HEK293 (cell line): ENCODE measurements around the gene NEURL2.

Experiments
- CTCF ChIA-PET: fragments of 350-600 bp; formaldehyde crosslinking; extraction: SDS; loops from one replicate; lab custom pipeline; 2021; ENCODE audit warnings: antibody characterized with exemption; lab: Yijun Ruan, JAX
- POLR2A ChIA-PET: fragments of 300-600 bp; formaldehyde crosslinking; extraction: SDS; loops from one replicate; lab custom pipeline; 2020; ENCODE audit warnings: antibody characterized with exemption, inconsistent platforms; lab: Yijun Ruan, JAX
- H3K27ac ChIP-seq: fragments of 200-500 bp; sonication (Bioruptor generic); 2 replicates; pipeline ENCODE4 v1.5.1; 2014; ENCODE audit warnings: low read depth, low read length, control low read depth, inconsistent platforms; ENCODE audit errors: extremely low read depth
- H3K36me3 ChIP-seq, 2 experiments: fragments of 200-500 bp in 1 of 2; sonication (Bioruptor generic) in 1 of 2; 1 replicate in 1 of 2; 2 replicates in 1 of 2; pipeline ENCODE4 v1.5.1; 2014 to 2017; ENCODE audit warnings: inconsistent platforms in 2 of 2, low read length in 2 of 2; ENCODE audit not compliant: control insufficient read depth in 2 of 2, insufficient read depth in 1 of 2
- H3K4me1 ChIP-seq: fragments of 200-500 bp; sonication (Bioruptor generic); 2 replicates; pipeline ENCODE4 v1.5.1; 2014; ENCODE audit warnings: mild to moderate bottlenecking, low read length, inconsistent platforms; ENCODE audit not compliant: control insufficient read depth, insufficient read depth
- H3K4me3 ChIP-seq: 2 replicates; pipeline ENCODE4 v1.5.1; 2011; ENCODE audit warnings: low read depth, mild to moderate bottlenecking, control low read depth, low read length, moderate library complexity
- H3K9me3 ChIP-seq: fragments of 200-500 bp; sonication (Bioruptor generic); 2 replicates; pipeline ENCODE4 v1.5.1; 2014; ENCODE audit warnings: low read depth, low read length, inconsistent platforms; ENCODE audit not compliant: control insufficient read depth, insufficient read depth
- ZBTB1 ChIP-seq: fragments of 450-650 bp; formaldehyde crosslinking; IDR thresholded peaks from 2 replicates; pipeline ENCODE4 v1.5.1; 2016; ENCODE audit warnings: missing biosample characterization, missing genetic modification characterization
- ZIC2 ChIP-seq: fragments of 450-650 bp; formaldehyde crosslinking; IDR thresholded peaks from 2 replicates; pipeline ENCODE4 v1.5.1; 2016; ENCODE audit warnings: missing biosample characterization, missing genetic modification characterization
- ZNF600 ChIP-seq: fragments of 450-650 bp; formaldehyde crosslinking; IDR thresholded peaks from 2 replicates; pipeline ENCODE4 v1.5.1; 2016; ENCODE audit warnings: missing biosample characterization, missing genetic modification characterization

NEURL2 gene

GRCh38 chr20:45840700-45841198 is 50.3 kb downstream of the NEURL2 start:
- POLR2A ChIA-PET = interaction anchor here (0.6 kb wide), 1 partner anchor 12 kb away, joined by 3 read pairs; no protein-coding TSS in a partner anchor
- peaks cover 2 to 64% of the 10 kb centered on the region in 2 experiments; a peak in 2 of 3 replicates for H3K36me3 ChIP-seq

More at GRCh38 chr20:45840700-45841198, 50.3 kb downstream of the NEURL2 start:
- no peak for TF ChIP-seq ZBTB1
- TF ChIP-seq ZIC2 (tag by site-specific recombination) = peak; percentile 67
- peak; percentile 46; the same call in 1 of the 2 replicates for TF ChIP-seq ZNF600 (tag by site-specific recombination)
- Histone ChIP-seq H3K4me1 (no peaks in the 10 kb centered on the region), H3K9me3 (no peaks in the 10 kb centered on the region), H3K27ac (no peak overlapping the region), H3K4me3 (no peak overlapping the region)
- CTCF ChIA-PET = interaction anchor here (0.7 kb wide), 1 partner anchor 42 kb away, joined by 3 read pairs; no protein-coding TSS in a partner anchor
